HG02798 (cell line): ENCODE data around the gene C10orf95.

Experiments
- ATAC-seq: cut with Tn5 transposase; IDR thresholded peaks from one replicate; pipeline ENCODE4 v1.9.1; 2021; ENCODE audit warnings: mild to moderate bottlenecking; ENCODE audit not compliant: unreplicated experiment, poor library complexity

C10orf95 gene

DNA sequence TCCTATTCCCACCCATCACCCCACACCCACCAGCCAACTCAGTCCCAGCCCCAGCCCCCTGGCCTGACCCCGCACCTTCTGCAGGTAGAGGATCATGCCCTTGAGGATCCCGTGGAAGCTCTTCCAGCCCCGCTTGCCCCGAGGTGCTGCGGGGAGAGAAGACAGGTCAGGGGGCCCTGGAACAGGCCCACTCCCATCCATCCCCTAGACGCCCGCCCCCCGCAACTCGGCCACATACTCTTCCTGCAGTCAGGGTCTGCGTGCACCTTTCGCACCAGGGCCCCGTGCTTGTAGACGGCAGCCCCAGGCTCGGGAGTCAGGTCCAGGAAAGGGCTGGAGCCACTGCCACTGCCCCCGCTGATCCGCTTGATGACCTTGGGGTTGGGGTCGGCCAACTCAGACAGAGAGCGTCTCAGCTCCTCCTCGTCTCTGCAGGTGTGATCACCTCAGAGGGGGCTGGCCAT, 46.2 kb downstream of the C10orf95 start:
- ATAC-seq = no peak

DNA sequence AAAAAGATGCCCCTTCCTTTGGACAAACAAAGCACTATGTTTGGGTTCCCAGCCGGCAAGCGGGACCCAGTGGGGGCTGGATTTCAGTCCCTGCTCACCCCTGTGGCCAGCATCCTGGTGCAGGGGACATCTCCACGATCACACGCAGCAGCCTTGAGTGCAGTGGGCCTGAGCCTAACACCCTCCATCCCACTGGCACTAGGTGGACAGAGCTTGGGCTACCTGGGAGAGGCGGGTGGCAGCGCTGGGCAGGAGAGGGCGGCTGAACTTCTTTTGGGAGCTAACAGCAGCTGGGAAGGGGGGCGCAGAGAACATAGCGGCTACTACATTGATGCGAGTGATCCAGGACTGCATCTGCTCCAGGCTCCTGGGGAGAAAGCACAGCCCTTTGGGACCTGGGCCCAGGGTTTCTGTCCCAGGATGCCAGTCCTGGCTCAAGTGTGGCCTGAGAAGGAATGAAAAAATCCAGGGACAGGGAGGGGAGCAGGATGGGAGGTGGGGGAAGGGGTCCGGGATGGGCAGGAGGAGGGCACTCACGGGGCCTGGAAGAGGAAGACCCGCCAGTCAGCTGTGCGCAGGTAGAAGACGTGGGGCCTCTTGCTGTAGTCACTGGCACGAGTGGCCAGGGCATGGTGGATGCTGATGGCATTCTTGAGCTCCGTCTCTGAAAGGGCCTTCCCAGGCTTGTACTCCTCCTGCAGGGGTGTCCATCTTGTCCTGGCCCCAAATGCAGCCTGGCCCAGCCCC, 46.8 kb downstream of the C10orf95 start:
- ATAC-seq = no peak

DNA sequence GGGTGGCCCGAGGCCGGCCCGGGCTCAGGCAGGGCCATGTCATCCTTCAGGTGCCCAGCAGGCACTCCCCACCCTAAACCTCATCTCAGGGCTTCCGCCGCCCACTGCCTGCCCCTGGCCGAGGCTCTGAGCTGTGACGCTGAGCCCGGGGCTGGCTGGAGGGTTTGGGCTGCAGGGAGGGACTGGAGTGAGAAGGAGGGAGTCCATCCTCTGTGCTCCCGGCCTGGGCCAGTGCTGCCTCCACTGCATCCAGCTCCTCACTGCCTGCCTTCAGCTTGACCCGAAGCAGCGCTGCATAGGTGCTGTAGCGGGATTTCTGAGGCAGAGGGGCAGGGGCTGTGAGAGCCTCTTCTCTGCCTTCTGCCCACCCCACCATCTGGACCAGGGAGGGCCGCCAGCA, 48.2 kb downstream of the C10orf95 start:
- ATAC-seq = no peak

- no peak for ATAC-seq
These were observed 48.8 kb downstream of the C10orf95 start for GRCh38 chr10:102402512-102402896.

DNA sequence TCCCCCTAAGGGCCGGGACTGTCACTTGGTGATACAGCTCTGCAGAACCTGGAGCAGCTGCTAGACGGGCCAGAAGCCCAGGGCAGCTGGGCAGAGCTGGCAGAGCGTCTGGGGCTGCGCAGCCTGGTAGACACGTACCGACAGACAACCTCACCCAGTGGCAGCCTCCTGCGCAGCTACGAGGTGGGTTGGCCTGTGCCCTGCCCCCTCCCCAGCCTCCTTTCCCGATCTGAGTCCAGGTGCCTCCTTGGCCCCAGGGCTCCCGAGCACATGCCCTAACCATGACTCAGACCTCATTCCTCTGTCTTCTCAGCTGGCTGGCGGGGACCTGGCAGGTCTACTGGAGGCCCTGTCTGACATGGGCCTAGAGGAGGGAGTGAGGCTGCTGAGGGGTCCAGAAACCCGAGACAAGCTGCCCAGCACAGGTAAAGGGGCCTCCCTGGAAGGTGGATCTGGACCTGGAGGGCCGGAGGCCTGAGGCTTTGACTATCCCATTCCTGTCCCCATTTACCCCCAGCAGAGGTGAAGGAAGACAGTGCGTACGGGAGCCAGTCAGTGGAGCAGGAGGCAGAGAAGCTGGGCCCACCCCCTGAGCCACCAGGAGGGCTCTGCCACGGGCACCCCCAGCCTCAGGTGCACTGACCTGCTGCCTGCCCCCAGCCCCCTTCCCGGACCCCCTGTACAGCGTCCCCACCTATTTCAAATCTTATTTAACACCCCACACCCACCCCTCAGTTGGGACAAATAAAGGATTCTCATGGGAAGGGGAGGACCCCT, 49.4 kb downstream of the C10orf95 start:
- no peak for ATAC-seq

DNA sequence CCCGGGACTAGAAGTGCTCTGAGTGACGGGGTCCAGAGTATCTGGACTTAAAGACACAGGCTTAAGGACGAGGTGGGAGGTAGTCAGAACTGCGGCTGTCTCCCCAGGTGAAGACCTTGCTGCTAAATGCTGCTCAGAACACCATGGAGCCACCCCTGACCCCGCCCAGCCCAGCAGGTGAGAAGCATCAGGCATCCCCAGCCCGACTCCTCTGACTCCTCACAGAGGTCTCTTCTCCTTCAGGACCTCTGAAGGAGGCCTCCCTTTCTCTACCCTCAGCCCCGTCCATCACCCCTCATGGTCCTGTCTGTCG, 50.0 kb downstream of the C10orf95 start:
- ATAC-seq = no peak

- ATAC-seq = no peak
These were observed 50.6 kb downstream of the C10orf95 start for GRCh38 chr10:102400598-102401341.

DNA sequence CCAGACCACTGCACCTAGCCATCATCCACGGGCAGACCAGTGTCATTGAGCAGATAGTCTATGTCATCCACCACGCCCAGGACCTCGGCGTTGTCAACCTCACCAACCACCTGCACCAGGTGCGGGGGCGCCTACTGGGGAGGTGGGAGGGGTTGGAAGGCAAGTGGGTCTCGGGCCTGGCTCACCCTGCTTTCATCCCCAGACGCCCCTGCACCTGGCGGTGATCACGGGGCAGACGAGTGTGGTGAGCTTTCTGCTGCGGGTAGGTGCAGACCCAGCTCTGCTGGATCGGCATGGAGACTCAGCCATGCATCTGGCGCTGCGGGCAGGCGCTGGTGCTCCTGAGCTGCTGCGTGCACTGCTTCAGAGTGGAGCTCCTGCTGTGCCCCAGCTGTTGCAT, 51.3 kb downstream of the C10orf95 start:
- no peak for ATAC-seq
